GM18858 (cell line): ENCODE results near the gene THBS1.

Experiments used
- ATAC-seq: cut with Tn5 transposase; IDR thresholded peaks from one replicate; pipeline ENCODE4 v1.9.1; 2021; ENCODE audit not compliant: unreplicated experiment

The THBS1 gene

DNA sequence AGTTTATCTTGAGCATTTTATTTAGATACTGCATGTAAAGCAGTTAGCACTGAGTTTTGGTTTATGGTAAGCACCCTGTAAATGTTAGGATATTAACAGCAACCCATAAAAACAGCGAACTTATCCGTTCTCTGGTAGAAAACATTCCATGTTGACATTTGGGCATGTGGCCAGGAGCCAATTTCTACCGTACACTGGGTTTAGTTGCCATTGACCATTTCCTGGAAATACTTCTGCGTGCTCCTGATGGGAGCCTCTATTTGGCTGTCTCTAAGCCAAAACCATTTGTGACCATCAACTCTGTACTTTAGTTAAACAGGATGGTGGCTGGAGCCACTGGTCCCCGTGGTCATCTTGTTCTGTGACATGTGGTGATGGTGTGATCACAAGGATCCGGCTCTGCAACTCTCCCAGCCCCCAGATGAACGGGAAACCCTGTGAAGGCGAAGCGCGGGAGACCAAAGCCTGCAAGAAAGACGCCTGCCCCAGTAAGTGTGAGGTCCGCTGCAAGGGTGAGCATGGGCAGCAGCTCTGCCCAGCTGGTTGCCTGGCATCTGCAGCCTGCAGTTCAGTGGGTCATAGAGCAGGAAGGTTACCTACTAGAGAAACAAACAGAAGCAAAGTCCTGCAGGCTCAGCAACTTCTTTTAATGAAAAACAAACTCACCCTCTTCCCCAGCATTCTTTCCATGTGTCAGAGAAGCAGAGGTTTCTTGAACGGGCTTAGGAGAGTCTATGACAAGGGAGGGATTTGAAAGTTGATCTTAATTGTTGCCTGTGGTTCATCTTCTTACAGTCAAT, 7.1 kb downstream of the THBS1 start:
- no peak for ATAC-seq

- no peak for ATAC-seq
These were observed 7.8 kb downstream of the THBS1 start for GRCh38 chr15:39588531-39589192.

- no peak for ATAC-seq
These were observed 8.4 kb downstream of the THBS1 start for GRCh38 chr15:39589193-39589814.

DNA sequence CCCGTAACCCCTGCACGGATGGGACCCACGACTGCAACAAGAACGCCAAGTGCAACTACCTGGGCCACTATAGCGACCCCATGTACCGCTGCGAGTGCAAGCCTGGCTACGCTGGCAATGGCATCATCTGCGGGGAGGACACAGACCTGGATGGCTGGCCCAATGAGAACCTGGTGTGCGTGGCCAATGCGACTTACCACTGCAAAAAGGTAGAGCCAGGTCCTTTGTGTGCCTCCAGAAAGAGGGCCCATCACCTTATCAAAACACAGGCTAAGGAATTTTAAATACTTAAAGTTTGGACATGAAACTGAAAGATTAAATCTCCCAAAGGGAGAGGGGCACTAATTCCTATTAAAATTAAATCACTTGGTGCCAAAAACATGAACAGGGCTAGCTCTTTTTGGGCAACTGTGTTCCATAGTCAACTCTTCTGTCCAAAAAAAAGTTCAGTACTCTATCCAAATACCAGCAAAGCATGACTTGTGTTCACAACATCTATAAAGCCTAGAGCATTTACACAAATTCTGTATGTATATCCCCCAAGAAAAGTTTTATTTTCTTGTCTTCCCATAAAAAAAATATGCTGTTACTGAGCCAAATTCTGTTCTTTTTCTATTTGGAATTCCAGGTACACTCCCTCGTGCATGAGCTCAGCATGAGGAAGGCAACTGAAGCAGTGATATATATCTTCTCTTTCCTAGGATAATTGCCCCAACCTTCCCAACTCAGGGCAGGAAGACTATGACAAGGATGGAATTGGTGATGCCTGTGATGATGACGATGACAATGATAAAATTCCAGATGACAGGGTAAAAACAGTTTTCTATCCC, 9.2 kb downstream of the THBS1 start:
- ATAC-seq, result no peak

DNA sequence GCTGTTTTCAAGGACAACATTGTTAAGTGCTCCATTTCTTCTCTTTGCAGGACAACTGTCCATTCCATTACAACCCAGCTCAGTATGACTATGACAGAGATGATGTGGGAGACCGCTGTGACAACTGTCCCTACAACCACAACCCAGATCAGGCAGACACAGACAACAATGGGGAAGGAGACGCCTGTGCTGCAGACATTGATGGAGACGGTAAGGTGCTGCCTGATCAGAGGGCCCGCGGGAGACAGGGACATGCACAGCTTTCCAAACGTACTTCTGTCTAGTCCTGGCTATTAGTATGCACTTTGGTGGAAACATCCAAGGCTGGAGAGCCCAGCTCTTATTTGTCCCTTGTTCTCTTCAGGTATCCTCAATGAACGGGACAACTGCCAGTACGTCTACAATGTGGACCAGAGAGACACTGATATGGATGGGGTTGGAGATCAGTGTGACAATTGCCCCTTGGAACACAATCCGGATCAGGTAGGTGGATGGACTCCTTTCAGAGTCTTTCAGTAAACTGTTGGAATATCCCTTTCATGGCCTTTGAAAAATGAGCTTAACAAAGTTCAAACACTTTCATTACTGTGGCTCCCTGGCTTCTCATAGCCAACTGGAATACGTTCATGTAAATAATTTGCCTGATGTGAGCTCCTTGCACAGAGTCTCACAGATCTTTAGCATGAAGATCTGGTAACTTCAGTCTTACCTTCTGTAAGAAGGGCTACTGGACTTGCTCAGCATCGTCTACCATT, 10.4 kb downstream of the THBS1 start:
- ATAC-seq, result no peak

DNA sequence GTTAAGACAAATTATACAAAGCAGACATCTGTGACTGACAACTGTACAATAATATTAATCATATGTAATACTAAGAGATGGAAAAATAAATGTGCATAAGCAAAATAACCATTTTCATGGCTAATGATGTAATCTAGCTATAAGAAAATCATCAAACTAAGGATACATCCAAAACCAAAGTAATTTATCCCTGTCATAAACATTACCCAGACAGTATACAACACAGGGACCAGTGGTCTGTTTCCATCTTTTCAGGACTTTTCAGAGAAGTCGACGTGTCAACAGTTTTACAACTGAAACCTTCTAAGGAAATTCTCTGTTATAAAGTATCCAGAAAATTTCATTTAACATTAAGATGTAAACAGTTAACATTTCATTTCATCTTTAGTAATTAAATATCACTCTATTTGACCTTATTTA, 11.0 kb downstream of the THBS1 start:
- no peak for ATAC-seq

DNA sequence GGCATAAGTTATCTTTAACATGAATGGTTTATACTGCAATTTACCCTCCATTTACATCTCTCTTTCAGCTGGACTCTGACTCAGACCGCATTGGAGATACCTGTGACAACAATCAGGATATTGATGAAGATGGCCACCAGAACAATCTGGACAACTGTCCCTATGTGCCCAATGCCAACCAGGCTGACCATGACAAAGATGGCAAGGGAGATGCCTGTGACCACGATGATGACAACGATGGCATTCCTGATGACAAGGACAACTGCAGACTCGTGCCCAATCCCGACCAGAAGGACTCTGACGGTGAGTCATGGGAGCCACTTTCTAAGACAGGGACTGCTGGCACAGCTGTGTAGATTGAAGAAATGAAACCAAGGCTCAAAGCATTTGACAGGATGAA, 11.6 kb downstream of the THBS1 start:
- no peak for ATAC-seq

DNA sequence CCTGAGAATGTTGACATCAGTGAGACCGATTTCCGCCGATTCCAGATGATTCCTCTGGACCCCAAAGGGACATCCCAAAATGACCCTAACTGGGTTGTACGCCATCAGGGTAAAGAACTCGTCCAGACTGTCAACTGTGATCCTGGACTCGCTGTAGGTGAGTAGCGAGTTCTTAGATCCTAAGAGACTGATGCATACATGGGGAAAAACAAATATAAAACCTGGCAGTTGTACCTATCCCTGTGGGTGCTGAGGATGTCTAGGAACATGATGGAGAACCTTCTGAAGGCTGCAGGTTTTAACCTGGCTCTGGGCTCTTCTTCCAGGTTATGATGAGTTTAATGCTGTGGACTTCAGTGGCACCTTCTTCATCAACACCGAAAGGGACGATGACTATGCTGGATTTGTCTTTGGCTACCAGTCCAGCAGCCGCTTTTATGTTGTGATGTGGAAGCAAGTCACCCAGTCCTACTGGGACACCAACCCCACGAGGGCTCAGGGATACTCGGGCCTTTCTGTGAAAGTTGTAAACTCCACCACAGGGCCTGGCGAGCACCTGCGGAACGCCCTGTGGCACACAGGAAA, 12.3 kb downstream of the THBS1 start:
- no peak for ATAC-seq

- no peak for ATAC-seq
These were observed 13.0 kb downstream of the THBS1 start for GRCh38 chr15:39593656-39594445.

- ATAC-seq, result no peak
These were observed 13.8 kb downstream of the THBS1 start for GRCh38 chr15:39594446-39595337.

GRCh38 chr15:39595338-39596221, 14.7 kb downstream of the THBS1 start:
- no peak for ATAC-seq

DNA sequence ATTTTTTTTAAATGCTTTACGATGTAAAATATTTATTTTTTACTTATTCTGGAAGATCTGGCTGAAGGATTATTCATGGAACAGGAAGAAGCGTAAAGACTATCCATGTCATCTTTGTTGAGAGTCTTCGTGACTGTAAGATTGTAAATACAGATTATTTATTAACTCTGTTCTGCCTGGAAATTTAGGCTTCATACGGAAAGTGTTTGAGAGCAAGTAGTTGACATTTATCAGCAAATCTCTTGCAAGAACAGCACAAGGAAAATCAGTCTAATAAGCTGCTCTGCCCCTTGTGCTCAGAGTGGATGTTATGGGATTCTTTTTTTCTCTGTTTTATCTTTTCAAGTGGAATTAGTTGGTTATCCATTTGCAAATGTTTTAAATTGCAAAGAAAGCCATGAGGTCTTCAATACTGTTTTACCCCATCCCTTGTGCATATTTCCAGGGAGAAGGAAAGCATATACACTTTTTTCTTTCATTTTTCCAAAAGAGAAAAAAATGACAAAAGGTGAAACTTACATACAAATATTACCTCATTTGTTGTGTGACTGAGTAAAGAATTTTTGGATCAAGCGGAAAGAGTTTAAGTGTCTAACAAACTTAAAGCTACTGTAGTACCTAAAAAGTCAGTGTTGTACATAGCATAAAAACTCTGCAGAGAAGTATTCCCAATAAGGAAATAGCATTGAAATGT, 15.6 kb downstream of the THBS1 start:
- ATAC-seq, result no peak

GRCh38 chr15:39597336-39597735, 16.5 kb downstream of the THBS1 start:
- ATAC-seq, result no peak

DNA sequence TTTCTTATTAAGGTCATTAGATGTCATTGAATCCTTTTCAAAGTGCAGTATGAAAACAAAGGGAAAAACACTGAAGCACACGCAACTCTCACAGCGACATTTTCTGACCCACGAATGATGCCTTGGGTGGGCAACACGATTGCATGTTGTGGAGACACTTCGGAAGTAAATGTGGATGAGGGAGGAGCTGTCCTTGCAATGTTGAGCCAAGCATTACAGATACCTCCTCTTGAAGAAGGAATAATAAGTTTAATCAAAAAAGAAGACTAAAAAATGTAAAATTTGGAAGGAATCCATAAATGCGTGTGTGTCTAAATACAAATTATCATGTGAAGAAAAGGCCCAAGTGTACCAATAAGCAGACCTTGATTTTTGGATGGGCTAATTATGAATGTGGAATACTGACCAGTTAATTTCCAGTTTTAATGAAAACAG, 16.9 kb downstream of the THBS1 start:
- no peak for ATAC-seq

- no peak for ATAC-seq
These were observed 17.4 kb downstream of the THBS1 start for GRCh38 chr15:39598186-39598850.
